H9 (cell line): ENCODE data around the gene NUP88. TPM values are rescaled to one million over a fixed set of nuclear protein-coding genes. Genes with fewer than 3 reads are reported as not detected.
A peak's percentile ranks its signal among the peaks of the same experiment; 100 is the strongest.

Experiments used
- DNase-seq: peaks from one replicate; pipeline ENCODE4 v3.0.0-alpha.2; 2017
- H2AFZ ChIP-seq: one replicate; pipeline ENCODE4 v1.6.1; 2013; ENCODE audit warnings: mild to moderate bottlenecking, low read length, control low read depth, moderate library complexity
- H2AK5ac ChIP-seq: 2 replicates; pipeline ENCODE4 v1.6.1; 2013; ENCODE audit warnings: low read length, control low read depth, mixed read lengths; ENCODE audit not compliant: insufficient read length
- H2BK120ac ChIP-seq: one replicate; pipeline ENCODE4 v1.6.1; 2013; ENCODE audit warnings: low read depth, mild to moderate bottlenecking, low read length, control low read depth, inconsistent platforms; ENCODE audit not compliant: poor library complexity, severe bottlenecking
- H2BK12ac ChIP-seq: 2 replicates; pipeline ENCODE4 v1.6.1; 2013; ENCODE audit warnings: low read length, control low read depth, mixed read lengths, low read depth; ENCODE audit not compliant: insufficient read length
- H2BK15ac ChIP-seq: 2 replicates; pipeline ENCODE4 v1.6.1; 2013; ENCODE audit warnings: low read depth, low read length, control low read depth
- H2BK20ac ChIP-seq: one replicate; pipeline ENCODE4 v1.6.1; 2013; ENCODE audit warnings: low read depth, mild to moderate bottlenecking, low read length, control low read depth, inconsistent platforms; ENCODE audit not compliant: poor library complexity, severe bottlenecking
- H2BK5ac ChIP-seq: 2 replicates; pipeline ENCODE4 v1.6.1; 2013; ENCODE audit warnings: low read length, control low read depth, mixed read lengths; ENCODE audit not compliant: insufficient read length
- H3K14ac ChIP-seq: 2 replicates; pipeline ENCODE4 v1.6.1; 2013; ENCODE audit warnings: low read length, control low read depth; ENCODE audit not compliant: insufficient read depth
- H3K18ac ChIP-seq: 2 replicates; pipeline ENCODE4 v1.6.1; 2013; ENCODE audit warnings: low read depth, mild to moderate bottlenecking, mixed read lengths, low read length, control low read depth; ENCODE audit not compliant: insufficient read length
- H3K23ac ChIP-seq: 2 replicates; pipeline ENCODE4 v1.6.1; 2013; ENCODE audit warnings: low read length, control low read depth, mixed read lengths, low read depth; ENCODE audit not compliant: insufficient read length
- H3K23me2 ChIP-seq: 2 replicates; pipeline ENCODE4 v1.6.1; 2013; ENCODE audit warnings: low read depth, mild to moderate bottlenecking, mixed read lengths, low read length, control low read depth; ENCODE audit not compliant: insufficient read length, poor library complexity, severe bottlenecking
- H3K27ac ChIP-seq: 2 replicates; pipeline ENCODE4 v1.5.1; 2013; ENCODE audit warnings: low read length, control low read depth, mixed read lengths, low read depth; ENCODE audit not compliant: insufficient read length
- H3K27me3 ChIP-seq: 2 replicates; pipeline ENCODE4 v1.6.1; 2013; ENCODE audit warnings: low read length, control low read depth, inconsistent platforms; ENCODE audit not compliant: insufficient read depth
- H3K4ac ChIP-seq: 2 replicates; pipeline ENCODE4 v1.6.1; 2013; ENCODE audit warnings: low read depth, mild to moderate bottlenecking, control low read depth, inconsistent platforms, low read length, moderate library complexity
- H3K4me1 ChIP-seq: 2 replicates; pipeline ENCODE4 v1.6.1; 2013; ENCODE audit warnings: low read length, control low read depth, inconsistent platforms; ENCODE audit not compliant: insufficient read depth
- H3K4me2 ChIP-seq: 2 replicates; pipeline ENCODE4 v1.6.1; 2013; ENCODE audit warnings: low read length, control low read depth, mixed read lengths; ENCODE audit not compliant: insufficient read length, insufficient read depth
- H3K56ac ChIP-seq: 2 replicates; pipeline ENCODE4 v1.6.1; 2013; ENCODE audit warnings: low read depth, mild to moderate bottlenecking, mixed read lengths, low read length, control low read depth; ENCODE audit not compliant: insufficient read length
- H3K79me1 ChIP-seq: 2 replicates; pipeline ENCODE4 v1.6.1; 2013; ENCODE audit warnings: low read depth, mild to moderate bottlenecking, moderate library complexity, low read length, control low read depth, inconsistent platforms; ENCODE audit not compliant: insufficient read depth, poor library complexity, severe bottlenecking
- H3K79me2 ChIP-seq: 2 replicates; pipeline ENCODE4 v1.6.1; 2013; ENCODE audit warnings: low read length, control low read depth, inconsistent platforms; ENCODE audit not compliant: insufficient read depth
- H3K9ac ChIP-seq: 2 replicates; pipeline ENCODE4 v1.6.1; 2013; ENCODE audit warnings: low read length, control low read depth, mixed read lengths; ENCODE audit not compliant: insufficient read length; ENCODE audit errors: extremely low read depth
- H3K9me3 ChIP-seq: one replicate; pipeline ENCODE4 v1.6.1; 2013; ENCODE audit warnings: low read depth, low read length, inconsistent platforms; ENCODE audit not compliant: control insufficient read depth
- H3T11ph ChIP-seq: one replicate; pipeline ENCODE4 v1.6.1; 2013; ENCODE audit warnings: mild to moderate bottlenecking, low read length, control low read depth, inconsistent platforms
- H4K20me1 ChIP-seq: one replicate; pipeline ENCODE4 v1.6.1; 2013; ENCODE audit not compliant: control insufficient read depth, insufficient read length, insufficient read depth
- H4K5ac ChIP-seq: 2 replicates; pipeline ENCODE4 v1.6.1; 2013; ENCODE audit warnings: low read depth, mild to moderate bottlenecking, mixed read lengths, low read length, control low read depth; ENCODE audit not compliant: insufficient read length
- H4K8ac ChIP-seq: replicated peaks from 2 replicates; pipeline ENCODE4 v1.6.1; 2013; ENCODE audit warnings: low read length, control low read depth, mixed read lengths, low read depth; ENCODE audit not compliant: insufficient read length
- H4K91ac ChIP-seq: 2 replicates; pipeline ENCODE4 v1.6.1; 2013; ENCODE audit warnings: low read depth, mild to moderate bottlenecking, moderate library complexity, mixed read lengths, low read length, control low read depth; ENCODE audit not compliant: insufficient read length
- H3K27ac Mint-ChIP-seq, 3 experiments: 2 replicates in 2 of 3; 3 replicates in 1 of 3; pipeline ENCODE4 v1.8.0; 2020 to 2021; ENCODE audit warnings: mixed read lengths in 3 of 3, mild to moderate bottlenecking in 1 of 3, moderate library complexity in 1 of 3
- H3K27me3 Mint-ChIP-seq: 2 replicates; pipeline ENCODE4 v1.8.0; 2021; ENCODE audit warnings: low read depth, mild to moderate bottlenecking, moderate library complexity, mixed read lengths
- H3K36me3 Mint-ChIP-seq, 3 experiments: 2 replicates in 2 of 3; 3 replicates in 1 of 3; pipeline ENCODE4 v1.8.0; 2020 to 2021; ENCODE audit warnings: low read depth in 3 of 3, mixed read lengths in 3 of 3; ENCODE audit not compliant: insufficient read depth in 1 of 3
- H3K4me1 Mint-ChIP-seq, 2 experiments: 2 replicates each; pipeline ENCODE4 v1.8.0; 2020; ENCODE audit warnings: mixed read lengths in 2 of 2
- H3K4me3 Mint-ChIP-seq, 2 experiments: 2 replicates in 1 of 2; 3 replicates in 1 of 2; pipeline ENCODE4 v1.8.0; 2020 to 2021; ENCODE audit warnings: mild to moderate bottlenecking in 2 of 2, mixed read lengths in 2 of 2, moderate library complexity in 1 of 2
- H3K9me3 Mint-ChIP-seq, 2 experiments: 2 replicates in 1 of 2; 3 replicates in 1 of 2; pipeline ENCODE4 v1.8.0; 2020; ENCODE audit warnings: mild to moderate bottlenecking in 2 of 2, mixed read lengths in 2 of 2, moderate library complexity in 1 of 2
- CTCF ChIP-seq: fragments of 200-600 bp; sonication (generic); conservative IDR thresholded peaks from 3 replicates; pipeline ENCODE4 v1.8.0; 2021; ENCODE audit warnings: antibody characterized with exemption, mild to moderate bottlenecking
- WGBS: extraction: QIAGEN DNeasy Blood & Tissue Kit; methylation state at CpG from one replicate; pipeline ENCODE4 v1.1.7; 2013; ENCODE audit warnings: missing lambda C conversion rate, low lambda C conversion rate, mixed read lengths; ENCODE audit not compliant: insufficient read length; ENCODE audit errors: extremely low coverage; 5-methylcytosine and 5-hydroxymethylcytosine counted together
- total RNA-seq: library from RNA; stranded (reverse); gene quantifications from 2 replicates; pipeline ENCODE4 v1.2.1, GENCODE V29; 2021

Gene NUP88
- total RNA-seq, 1 experiment from 2014 or later, result 98.2 TPM

DNA sequence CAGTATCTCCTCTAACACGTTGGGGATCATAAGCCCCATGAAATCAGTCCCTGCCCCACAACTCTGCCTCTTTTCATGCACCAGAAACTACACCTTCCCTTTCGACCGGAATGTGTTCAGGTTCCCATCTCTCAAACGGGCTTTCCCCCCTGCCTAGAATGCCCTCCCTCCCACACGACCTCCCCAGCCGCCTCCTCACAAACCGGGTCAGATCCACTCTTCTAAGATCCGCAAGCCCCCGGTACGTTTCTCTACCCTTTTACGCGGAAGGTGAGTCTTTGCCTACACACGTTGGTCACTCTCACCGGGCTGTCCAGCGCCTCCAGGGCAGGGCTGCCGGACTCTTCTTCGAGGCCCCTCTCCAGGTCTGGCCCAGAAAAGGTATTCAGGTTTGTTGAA is 48.6 kb upstream of the NUP88 start:
- no CpG with 5 or more reads among the region's 17 CpGs for WGBS
- Histone ChIP-seq H3K27me3 (no peaks in the 10 kb centered on the region), H4K8ac (no peak overlapping the region), H3K4me1 (no peaks in the 10 kb centered on the region), H3K79me2 (peaks cover 50% of the 10 kb centered on the region), H3K23me2 (peaks cover 10% of the 10 kb centered on the region), H2AFZ (no peak overlapping the region), H3K9ac (peak overlapping the region; percentile 94), H4K20me1 (no peaks in the 10 kb centered on the region), H4K5ac (no peak overlapping the region), H2BK12ac (no peak overlapping the region), H3K14ac (peak overlapping the region; percentile 37), H3K79me1 (peaks cover 2% of the 10 kb centered on the region), H2BK20ac (no peak overlapping the region), H2AK5ac (no peak overlapping the region), H3K9me3 (no peaks in the 10 kb centered on the region), H3K4ac (no peak overlapping the region; the same call in 1 of the 2 replicates), H2BK5ac (no peak overlapping the region), H4K91ac (no peak overlapping the region), H3T11ph (no peak overlapping the region), H3K23ac (no peak overlapping the region), H3K56ac (no peak overlapping the region), H3K18ac (no peak overlapping the region), H2BK120ac (no peak overlapping the region), H3K4me2 (peak overlapping the region; percentile 98), H2BK15ac (no peak overlapping the region), H3K27ac (no peak overlapping the region)
- Mint-ChIP-seq H3K9me3 (no peaks in the 10 kb centered on the region), H3K36me3 (peaks cover 7 to 27% (median 10%) of the 10 kb centered on the region in 3 experiments; a peak in 6 of 7 replicates), H3K4me1 (peaks cover 22 to 23% of the 10 kb centered on the region in 2 experiments), H3K27me3 (no peaks in the 10 kb centered on the region; the same call in 1 of the 2 replicates), H3K27ac (peak overlapping the region; percentile 8 to 86 (median 53)), H3K4me3 (peak overlapping the region; percentile 95 to 99)
- DNase-seq, result no peak
- TF ChIP-seq CTCF, result no peak
